Ishikawa (cell line): ENCODE results near the gene CSTPP1.

Source experiments
- CEBPB ChIP-seq: IDR thresholded peaks from 2 replicates; pipeline ENCODE4 v1.6.1; 2012
- CREB1 ChIP-seq: IDR thresholded peaks from 2 replicates; pipeline ENCODE4 v1.6.1; 2012; ENCODE audit warnings: low read depth
- EGR1 ChIP-seq: IDR thresholded peaks from 2 replicates; pipeline ENCODE4 v1.6.1; 2012
- EP300 ChIP-seq: IDR thresholded peaks from 2 replicates; pipeline ENCODE4 v1.6.1; 2012; ENCODE audit warnings: borderline replicate concordance
- FOXM1 ChIP-seq: IDR thresholded peaks from 2 replicates; pipeline ENCODE4 v1.6.1; 2012; ENCODE audit warnings: low read depth, borderline replicate concordance
- MAX ChIP-seq: IDR thresholded peaks from 2 replicates; pipeline ENCODE4 v1.6.1; 2012
- NFIC ChIP-seq: IDR thresholded peaks from 2 replicates; pipeline ENCODE4 v1.6.1; 2012
- RAD21 ChIP-seq: IDR thresholded peaks from 2 replicates; pipeline ENCODE4 v1.6.1; 2012; ENCODE audit warnings: low read depth
- REST ChIP-seq: IDR thresholded peaks from 2 replicates; pipeline ENCODE4 v1.6.1; 2012; ENCODE audit warnings: low read depth, mild to moderate bottlenecking
- TAF1 ChIP-seq: IDR thresholded peaks from 2 replicates; pipeline ENCODE4 v1.6.1; 2012; ENCODE audit warnings: low read depth, mild to moderate bottlenecking
- TCF12 ChIP-seq: IDR thresholded peaks from 2 replicates; pipeline ENCODE4 v1.6.1; 2012; ENCODE audit warnings: low read depth
- TEAD4 ChIP-seq: IDR thresholded peaks from 2 replicates; pipeline ENCODE4 v1.6.1; 2012
- USF1 ChIP-seq: IDR thresholded peaks from 2 replicates; pipeline ENCODE4 v1.6.1; 2012
- YY1 ChIP-seq: IDR thresholded peaks from 2 replicates; pipeline ENCODE4 v1.6.1; 2012; ENCODE audit warnings: low read depth
- ZBTB7A ChIP-seq: IDR thresholded peaks from 2 replicates; pipeline ENCODE4 v1.6.1; 2012; ENCODE audit warnings: low read depth

Gene CSTPP1

DNA sequence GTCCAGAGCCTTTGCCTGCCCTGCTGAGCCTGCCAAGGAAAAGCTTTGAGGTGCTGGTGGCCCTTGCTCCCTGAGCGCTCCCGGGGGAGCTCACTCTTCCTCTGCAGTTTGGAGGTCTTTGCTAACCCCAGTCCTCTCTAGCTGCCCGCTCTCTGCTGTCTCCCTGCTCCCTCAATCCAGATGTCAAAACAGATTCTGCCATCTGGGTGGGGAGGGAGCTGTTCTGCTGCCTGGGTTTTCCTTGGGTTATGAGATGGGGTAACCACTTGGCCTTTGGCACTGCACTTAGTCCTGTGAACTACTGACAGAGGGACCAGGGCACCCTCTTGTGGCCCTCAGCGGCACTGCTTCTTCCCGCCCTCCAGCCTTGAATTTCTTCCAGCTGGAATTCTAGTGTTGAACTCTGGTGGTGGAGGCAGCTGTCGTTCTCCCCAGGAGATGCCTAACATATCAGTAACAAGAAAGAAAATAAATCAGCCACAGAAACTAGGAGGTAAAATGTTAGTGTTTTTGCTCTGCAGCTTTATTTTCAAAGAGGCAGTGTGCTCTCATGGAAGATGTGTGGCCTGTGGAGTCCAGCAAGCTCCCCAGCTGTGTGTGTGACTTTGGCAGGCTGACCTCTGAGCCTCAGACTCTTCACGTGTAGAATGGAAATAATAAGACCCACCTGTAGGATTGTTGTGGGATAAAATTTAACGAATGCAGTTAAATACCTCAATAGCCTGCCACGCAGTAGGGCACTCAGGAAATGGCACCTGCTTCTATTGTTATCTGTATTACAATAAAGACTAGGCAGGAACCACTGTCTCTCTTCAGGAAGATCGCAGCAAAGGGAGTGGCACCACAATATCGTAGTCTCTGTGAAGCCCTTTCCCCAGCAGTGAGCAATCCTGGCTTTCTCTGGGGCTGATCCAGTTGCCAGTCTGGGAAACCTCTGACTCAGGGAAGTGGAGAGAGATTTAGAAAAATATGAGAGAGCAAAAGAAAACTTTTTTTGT, 216.7 kb downstream of the CSTPP1 start:
- peak; percentile 96 for TF ChIP-seq RAD21
- TF ChIP-seq MAX: no peak

DNA sequence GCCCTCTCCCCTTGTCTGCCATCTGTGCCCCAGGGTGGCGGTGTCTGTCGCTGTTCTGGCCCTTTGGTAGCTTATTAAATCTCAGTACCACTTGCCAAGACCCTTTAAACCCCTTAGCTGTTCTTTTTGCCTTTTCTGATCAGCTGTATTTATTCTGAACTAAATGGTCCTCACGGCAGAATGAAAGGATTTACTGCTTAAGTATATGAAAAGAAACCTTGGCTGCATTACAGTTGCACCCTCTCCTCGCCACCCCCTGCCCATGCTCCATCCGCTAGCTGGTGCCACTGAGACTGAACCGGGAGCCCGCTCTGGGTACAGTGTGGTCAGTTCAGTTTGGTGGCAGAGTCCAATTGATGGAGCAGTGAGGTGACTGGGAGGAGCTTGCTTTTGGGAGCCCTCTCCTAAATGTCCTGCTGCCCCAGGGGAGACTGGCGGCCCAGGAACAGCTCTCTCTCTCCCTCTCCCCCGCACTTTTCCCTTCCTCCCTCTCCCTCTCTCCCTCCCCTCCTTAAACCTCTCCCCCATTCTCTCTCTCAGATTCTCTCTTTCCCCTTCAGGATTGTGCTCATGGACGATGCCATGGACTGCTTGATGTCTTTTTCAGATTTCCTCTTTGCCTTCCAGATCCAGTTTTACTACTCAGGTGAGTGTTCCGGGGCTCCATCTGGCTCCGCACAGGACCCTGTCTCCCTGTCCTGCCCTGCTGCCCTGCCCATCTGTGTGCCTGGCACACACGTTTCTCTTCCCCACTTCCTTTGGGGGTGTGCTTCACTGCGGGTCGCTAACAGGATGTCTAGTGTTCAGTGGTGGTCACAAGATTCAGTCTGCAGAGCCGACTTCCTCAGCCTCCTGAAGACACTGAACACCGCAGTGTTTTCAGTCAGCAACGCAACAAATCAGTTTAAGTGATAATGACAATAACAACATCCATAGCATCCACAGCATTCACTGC, 218.3 kb downstream of the CSTPP1 start:
- TF ChIP-seq YY1 (no peak), CREB1 (no peak), NFIC (no peak), USF1 (no peak), TAF1 (no peak), RAD21 (no peak), TCF12 (no peak)

- TF ChIP-seq YY1: no peak
- TF ChIP-seq CREB1: no peak
- TF ChIP-seq NFIC: no peak
- TF ChIP-seq CEBPB: no peak
- TF ChIP-seq REST: no peak
- no peak for TF ChIP-seq FOXM1
- TF ChIP-seq TCF12: no peak
- no peak for TF ChIP-seq MAX
- TF ChIP-seq EGR1: no peak
- no peak for TF ChIP-seq TEAD4
- TF ChIP-seq RAD21: no peak
- TF ChIP-seq ZBTB7A: no peak
- TF ChIP-seq USF1: no peak
- no peak for TF ChIP-seq TAF1
- TF ChIP-seq EP300: no peak
These were observed 219.3 kb downstream of the CSTPP1 start for GRCh38 chr11:47155879-47156278.

- TF ChIP-seq NFIC: 0 out of 2 replicates have a peak, but pooled peaks have one; percentile 17
- no peak for TF ChIP-seq TAF1
These were observed 219.8 kb downstream of the CSTPP1 start for GRCh38 chr11:47156333-47156732.

DNA sequence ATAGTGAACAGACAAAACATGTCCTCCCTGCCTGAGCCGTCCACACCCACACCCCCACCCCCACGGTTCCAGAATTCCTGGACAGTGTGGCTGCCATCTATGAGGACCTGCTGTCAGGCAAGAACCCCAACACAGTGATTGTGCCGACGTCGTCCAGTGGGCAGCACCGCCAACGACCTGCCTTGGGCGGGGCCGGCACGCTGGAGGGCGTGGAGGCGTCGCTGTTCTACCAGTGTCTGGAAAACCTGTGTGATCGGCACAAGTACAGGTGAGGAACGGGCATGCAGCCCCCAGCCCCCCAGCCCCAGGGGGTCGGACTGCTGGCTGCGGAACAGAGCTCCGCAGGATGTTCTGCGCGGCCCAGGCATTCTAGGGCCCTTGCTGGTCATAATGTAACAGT, 220.4 kb downstream of the CSTPP1 start:
- TF ChIP-seq NFIC: no peak
- TF ChIP-seq REST: no peak
- no peak for TF ChIP-seq MAX
- TF ChIP-seq EGR1: no peak
- no peak for TF ChIP-seq ZBTB7A
- TF ChIP-seq TEAD4: no peak
- no peak for TF ChIP-seq TAF1
